Lower lobe of right lung (tissue), 2 donors: Measurements from ENCODE around the gene TEKT5. TPM values are rescaled to one million over a fixed set of nuclear protein-coding genes. Genes with fewer than 3 reads are reported as not detected.
A peak's percentile ranks its signal among the peaks of the same experiment; 100 is the strongest.

ENCODE experiments used
- ATAC-seq, 2 donors: fragments of 200-7000 bp; cut with Tn5 transposase; one replicate each; pipeline ENCODE4 v1.9.1; 2020 to 2022; ENCODE audit warnings: mild to moderate bottlenecking in 2 of 2, moderate library complexity in 2 of 2
- DNase-seq: peaks from one replicate; pipeline ENCODE4 v3.0.0-alpha.2; 2020
- H3K27ac ChIP-seq: fragments of 200-600 bp; one replicate; pipeline ENCODE4 v1.8.0; 2022
- H3K27me3 ChIP-seq: fragments of 200-600 bp; one replicate; pipeline ENCODE4 v1.8.0; 2022; ENCODE audit warnings: low read depth
- H3K36me3 ChIP-seq: fragments of 200-600 bp; one replicate; pipeline ENCODE4 v1.8.0; 2022; ENCODE audit warnings: mild to moderate bottlenecking
- H3K4me1 ChIP-seq: fragments of 200-600 bp; one replicate; pipeline ENCODE4 v1.8.0; 2022
- H3K4me3 ChIP-seq: fragments of 200-600 bp; one replicate; pipeline ENCODE4 v1.8.0; 2022; ENCODE audit warnings: mild to moderate bottlenecking
- H3K9me3 ChIP-seq: fragments of 200-600 bp; one replicate; pipeline ENCODE4 v1.8.0; 2022
- intact Hi-C: fragments of 100-400 bp; cut with DNase I; formaldehyde crosslinking; loops from one replicate; pipeline ENCODE4 v1.11.0; 2022
- total RNA-seq: library from RNA; stranded (reverse); fragmentation: NEBNext Ultra II Directional; extraction: Animal tissue kit (Norgen Biotek cat#: 25700); gene quantifications from one replicate; pipeline ENCODE4 v1.2.1, GENCODE V29; 2021
- TF ChIP-seq, protein P1 (sequence below): fragments of 200-600 bp; IDR thresholded peaks from one replicate; pipeline ENCODE4 v1.8.0; 2022; ENCODE audit warnings: antibody characterized with exemption, mild to moderate bottlenecking
- donor health status: DM: no; HTN: yes; CAD: no; lungs with severe emphysema.

The TEKT5 gene
- total RNA-seq, 1 donor from 2014 or later = not detected

DNA sequence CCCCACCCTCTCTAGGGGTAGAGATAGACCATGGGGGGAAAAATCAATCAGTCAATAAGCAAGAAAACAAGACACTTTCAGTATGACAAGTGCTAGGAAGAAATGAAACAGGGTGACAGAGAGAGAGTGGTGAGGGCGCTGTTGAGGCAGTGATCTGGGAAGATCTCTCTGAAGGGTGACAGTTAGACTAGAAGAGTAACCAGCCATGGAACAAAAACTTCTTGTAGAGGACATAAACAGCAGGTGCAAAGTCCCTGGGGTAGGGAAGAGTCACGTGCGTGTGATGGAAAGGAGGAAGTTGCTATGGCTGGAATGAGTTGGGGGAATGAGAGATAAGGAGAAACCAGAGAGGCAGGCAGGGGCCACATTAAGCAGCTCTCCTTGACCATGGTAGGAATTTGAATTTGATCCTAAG, 97.5 kb downstream of the TEKT5 start:
- H3K27me3 ChIP-seq = no peaks in the 10 kb centered on the region
- H3K36me3 ChIP-seq = no peaks in the 10 kb centered on the region
- intact Hi-C loops = no loop called here
- ATAC-seq (no peak), DNase-seq (no peak)
- peaks cover 52% of the 10 kb centered on the region for H3K4me1 ChIP-seq
- TF ChIP-seq, protein P1, sequence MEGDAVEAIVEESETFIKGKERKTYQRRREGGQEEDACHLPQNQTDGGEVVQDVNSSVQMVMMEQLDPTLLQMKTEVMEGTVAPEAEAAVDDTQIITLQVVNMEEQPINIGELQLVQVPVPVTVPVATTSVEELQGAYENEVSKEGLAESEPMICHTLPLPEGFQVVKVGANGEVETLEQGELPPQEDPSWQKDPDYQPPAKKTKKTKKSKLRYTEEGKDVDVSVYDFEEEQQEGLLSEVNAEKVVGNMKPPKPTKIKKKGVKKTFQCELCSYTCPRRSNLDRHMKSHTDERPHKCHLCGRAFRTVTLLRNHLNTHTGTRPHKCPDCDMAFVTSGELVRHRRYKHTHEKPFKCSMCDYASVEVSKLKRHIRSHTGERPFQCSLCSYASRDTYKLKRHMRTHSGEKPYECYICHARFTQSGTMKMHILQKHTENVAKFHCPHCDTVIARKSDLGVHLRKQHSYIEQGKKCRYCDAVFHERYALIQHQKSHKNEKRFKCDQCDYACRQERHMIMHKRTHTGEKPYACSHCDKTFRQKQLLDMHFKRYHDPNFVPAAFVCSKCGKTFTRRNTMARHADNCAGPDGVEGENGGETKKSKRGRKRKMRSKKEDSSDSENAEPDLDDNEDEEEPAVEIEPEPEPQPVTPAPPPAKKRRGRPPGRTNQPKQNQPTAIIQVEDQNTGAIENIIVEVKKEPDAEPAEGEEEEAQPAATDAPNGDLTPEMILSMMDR = no peak
- H3K27ac ChIP-seq = peak overlapping the region; percentile 62
- H3K4me3 ChIP-seq = no peak overlapping the region
- no peaks in the 10 kb centered on the region for H3K9me3 ChIP-seq

DNA sequence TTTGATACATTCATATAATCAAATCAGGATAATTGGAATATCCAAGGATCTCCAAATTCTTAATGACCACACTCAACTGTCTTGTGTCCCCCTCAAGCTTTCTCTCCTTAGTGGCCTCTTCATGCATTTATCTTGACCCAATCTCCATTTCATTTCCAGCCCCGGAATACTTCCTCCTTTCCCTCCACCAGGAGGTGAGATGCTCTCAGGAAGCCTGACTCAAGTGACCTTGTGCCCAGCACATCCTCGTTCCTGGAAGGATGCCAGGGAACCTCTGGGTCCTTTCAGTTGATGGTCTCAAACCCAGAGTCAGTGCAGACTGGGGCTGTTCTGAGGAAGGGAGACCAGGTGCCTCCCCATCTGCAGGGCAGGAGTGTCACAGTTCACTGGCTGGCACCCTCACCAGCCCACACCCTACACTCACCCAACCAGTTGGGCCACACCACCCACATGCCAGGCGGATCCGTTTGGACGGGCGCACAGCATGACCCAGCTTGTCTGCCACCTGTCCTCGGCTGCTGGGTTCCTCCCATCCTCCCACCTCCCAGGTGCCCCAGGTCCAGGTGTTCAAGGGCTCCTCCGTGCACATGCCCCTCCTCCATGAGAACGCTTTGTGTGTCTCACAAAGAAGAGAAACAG, 100.3 kb downstream of the TEKT5 start:
- DNase-seq (peak; percentile 78), ATAC-seq (peak; percentile 83 to 86)
- H3K27ac ChIP-seq = no peak overlapping the region
- H3K9me3 ChIP-seq = no peaks in the 10 kb centered on the region
- TF ChIP-seq, protein P1 = no peak
- intact Hi-C loops = no loop called here
- H3K27me3 ChIP-seq = no peaks in the 10 kb centered on the region
- H3K4me1 ChIP-seq = peaks cover 33% of the 10 kb centered on the region
- no peaks in the 10 kb centered on the region for H3K36me3 ChIP-seq
- no peak overlapping the region for H3K4me3 ChIP-seq

DNA sequence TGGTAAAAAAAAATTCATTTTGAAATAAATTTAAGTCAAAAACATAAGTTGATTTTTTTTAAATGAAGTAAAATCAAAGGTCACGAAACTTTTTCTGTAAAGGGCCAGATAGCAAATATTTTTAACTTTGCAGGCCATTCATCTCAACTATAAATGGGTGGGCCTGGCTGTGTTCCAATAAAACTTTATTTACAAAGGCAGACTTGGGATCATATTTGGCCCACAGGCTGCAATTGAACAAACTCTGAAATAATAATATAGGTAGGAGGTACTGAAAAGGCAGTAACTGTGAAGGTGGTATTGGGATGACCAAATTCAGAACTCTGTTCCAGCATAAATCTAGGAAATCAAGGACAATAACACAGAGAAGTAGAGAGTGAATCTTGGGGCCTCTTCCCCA, 102.1 kb downstream of the TEKT5 start:
- TF ChIP-seq, protein P1 = no peak
- no peaks in the 10 kb centered on the region for H3K9me3 ChIP-seq
- ATAC-seq = no peak
- peaks cover 15% of the 10 kb centered on the region for H3K4me1 ChIP-seq
- intact Hi-C loops = no loop called here
- H3K27me3 ChIP-seq = no peaks in the 10 kb centered on the region
- no peaks in the 10 kb centered on the region for H3K36me3 ChIP-seq
- DNase-seq = no peak
- no peak overlapping the region for H3K27ac ChIP-seq
- no peak overlapping the region for H3K4me3 ChIP-seq

DNA sequence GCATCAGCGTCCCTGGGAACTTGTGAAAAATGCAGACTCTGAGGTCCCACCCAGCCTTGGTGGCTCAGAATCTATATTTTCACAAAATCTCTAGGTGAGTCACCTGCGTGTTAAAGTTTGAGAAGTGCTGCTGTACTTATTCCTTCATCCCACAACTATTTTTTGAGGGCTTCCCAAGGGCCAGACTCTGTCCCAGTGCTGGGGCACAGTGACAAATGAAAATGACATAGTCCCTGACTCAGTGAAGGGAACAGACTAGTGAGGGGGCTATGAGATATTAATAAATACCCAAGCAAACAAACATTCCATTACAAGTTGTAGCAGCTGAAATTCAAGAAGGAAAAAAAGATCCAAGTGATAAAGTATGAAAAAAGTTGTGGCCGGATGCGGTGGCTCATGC, 104.4 kb downstream of the TEKT5 start:
- TF ChIP-seq, protein P1 = no peak
- no peak overlapping the region for H3K4me3 ChIP-seq
- peaks cover 10% of the 10 kb centered on the region for H3K4me1 ChIP-seq
- DNase-seq = no peak
- no peaks in the 10 kb centered on the region for H3K27me3 ChIP-seq
- H3K36me3 ChIP-seq = no peaks in the 10 kb centered on the region
- H3K27ac ChIP-seq = no peak overlapping the region
- peak; percentile 52 to 80 for ATAC-seq
- no peaks in the 10 kb centered on the region for H3K9me3 ChIP-seq
- intact Hi-C loops = no loop called here

DNA sequence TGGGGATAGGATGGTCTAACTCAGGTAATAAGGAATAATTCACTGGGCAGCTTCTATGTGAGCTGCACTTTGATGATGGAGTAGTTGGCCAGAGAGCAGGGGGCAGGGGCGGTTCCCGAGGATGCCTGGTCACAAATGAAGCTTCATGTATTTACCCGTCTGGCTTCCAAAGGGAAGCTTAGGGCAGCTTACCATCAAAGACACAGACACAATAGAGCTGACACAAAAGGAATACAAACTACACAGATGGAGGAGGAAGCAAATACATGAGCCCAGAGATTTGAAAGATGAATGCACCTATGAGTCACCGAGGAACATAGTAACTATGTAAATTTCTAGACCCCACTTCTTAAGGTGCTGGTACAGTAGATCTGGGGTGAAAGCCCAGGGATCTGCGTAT, 105.6 kb downstream of the TEKT5 start:
- Histone ChIP-seq H3K4me3 (no peak overlapping the region), H3K36me3 (no peaks in the 10 kb centered on the region), H3K27me3 (no peaks in the 10 kb centered on the region), H3K4me1 (no peaks in the 10 kb centered on the region), H3K27ac (no peak overlapping the region), H3K9me3 (no peaks in the 10 kb centered on the region)
- ATAC-seq (no peak), DNase-seq (no peak)
- TF ChIP-seq, protein P1 = no peak
- intact Hi-C loops = no loop called here
